Dedifferentiated amniotic fluid mesenchymal stem cell (primary cell): ENCODE results near the gene DUSP18.
A peak's percentile ranks its signal among the peaks of the same experiment; 100 is the strongest.
"Not testable (repeated sequence)": the region's sequence is repeated elsewhere in the genome, so short reads cannot be mapped to it uniquely, and the experiment has no call there.

Experiments
- DNase-seq: peaks from one replicate; pipeline ENCODE4 v3.0.0-alpha.2; 2016; ENCODE audit errors: extremely low spot score

The DUSP18 gene

GRCh38 chr22:30667494-30668385 lies at the start of gene DUSP18:
DUSP18 (minus strand) TSS chr22:30667875; CDS start chr22:30664003, 3,872 bp downstream.
- peak; percentile 82 for DNase-seq

GRCh38 chr22:30714062-30714461 lies 46.4 kb upstream of the DUSP18 start:
- no peak for DNase-seq

- no peak for DNase-seq
These were observed 44.4 kb upstream of the DUSP18 start for GRCh38 chr22:30712094-30712493.

- not testable (repeated sequence) for DNase-seq
These were observed 42.3 kb upstream of the DUSP18 start for GRCh38 chr22:30709980-30710379.

GRCh38 chr22:30705710-30706651 lies 38.3 kb upstream of the DUSP18 start:
- DNase-seq = peak; percentile 70

GRCh38 chr22:30704978-30705377 lies 37.3 kb upstream of the DUSP18 start:
- no peak for DNase-seq

- DNase-seq = no peak
These were observed 35.2 kb upstream of the DUSP18 start for GRCh38 chr22:30702856-30703255.

- no peak for DNase-seq
These were observed 34.2 kb upstream of the DUSP18 start for GRCh38 chr22:30701872-30702271.

- no peak for DNase-seq
These were observed 30.3 kb upstream of the DUSP18 start for GRCh38 chr22:30697975-30698374.

- no peak for DNase-seq
These were observed 28.4 kb upstream of the DUSP18 start for GRCh38 chr22:30695871-30696655.

GRCh38 chr22:30695351-30695851 lies 27.7 kb upstream of the DUSP18 start:
- DNase-seq = no peak

GRCh38 chr22:30694640-30695350 lies 27.1 kb upstream of the DUSP18 start, which contains the start of gene OSBP2:
OSBP2 (plus strand) TSS chr22:30694874; CDS start chr22:30694910, 36 bp downstream.
- no peak for DNase-seq

GRCh38 chr22:30694171-30694639 lies 26.5 kb upstream of the DUSP18 start:
- no peak for DNase-seq

- no peak for DNase-seq
These were observed 23.5 kb upstream of the DUSP18 start for GRCh38 chr22:30691204-30691603.

- DNase-seq = no peak
These were observed 21.9 kb upstream of the DUSP18 start for GRCh38 chr22:30689622-30690021.

- no peak for DNase-seq
These were observed 19.7 kb upstream of the DUSP18 start for GRCh38 chr22:30687358-30687757.

GRCh38 chr22:30685178-30685577 lies 17.5 kb upstream of the DUSP18 start:
- no peak for DNase-seq

- no peak for DNase-seq
These were observed 14.2 kb upstream of the DUSP18 start for GRCh38 chr22:30681831-30682230.

GRCh38 chr22:30680991-30681770 lies 13.5 kb upstream of the DUSP18 start:
- DNase-seq = no peak
